ENCODE measurements around the gene WDR33. TPM values are rescaled to one million over a fixed set of nuclear protein-coding genes. Genes with fewer than 3 reads are reported as not detected.

Gene WDR33
- total RNA-seq, 3 donors from 2014 or later = 43.3 to 57.1 (median 43.4) TPM

- no peak overlapping the region for H3K4me3 ChIP-seq
- DNase-seq (no peak), ATAC-seq (no peak)
- no peaks in the 10 kb centered on the region for H3K9me3 ChIP-seq
- H3K4me1 ChIP-seq (ENCODE audit: low read depth) = peaks cover 6% of the 10 kb centered on the region
- H3K36me3 ChIP-seq (ENCODE audit: low read depth) = no peaks in the 10 kb centered on the region
- intact Hi-C loops (cut with DNase I, micrococcal nuclease) = no loop called here
- TF ChIP-seq, protein P1, sequence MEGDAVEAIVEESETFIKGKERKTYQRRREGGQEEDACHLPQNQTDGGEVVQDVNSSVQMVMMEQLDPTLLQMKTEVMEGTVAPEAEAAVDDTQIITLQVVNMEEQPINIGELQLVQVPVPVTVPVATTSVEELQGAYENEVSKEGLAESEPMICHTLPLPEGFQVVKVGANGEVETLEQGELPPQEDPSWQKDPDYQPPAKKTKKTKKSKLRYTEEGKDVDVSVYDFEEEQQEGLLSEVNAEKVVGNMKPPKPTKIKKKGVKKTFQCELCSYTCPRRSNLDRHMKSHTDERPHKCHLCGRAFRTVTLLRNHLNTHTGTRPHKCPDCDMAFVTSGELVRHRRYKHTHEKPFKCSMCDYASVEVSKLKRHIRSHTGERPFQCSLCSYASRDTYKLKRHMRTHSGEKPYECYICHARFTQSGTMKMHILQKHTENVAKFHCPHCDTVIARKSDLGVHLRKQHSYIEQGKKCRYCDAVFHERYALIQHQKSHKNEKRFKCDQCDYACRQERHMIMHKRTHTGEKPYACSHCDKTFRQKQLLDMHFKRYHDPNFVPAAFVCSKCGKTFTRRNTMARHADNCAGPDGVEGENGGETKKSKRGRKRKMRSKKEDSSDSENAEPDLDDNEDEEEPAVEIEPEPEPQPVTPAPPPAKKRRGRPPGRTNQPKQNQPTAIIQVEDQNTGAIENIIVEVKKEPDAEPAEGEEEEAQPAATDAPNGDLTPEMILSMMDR (IDR thresholded peaks at IDR 0.05) = no peak
These were observed 139.2 kb downstream of the WDR33 start for GRCh38 chr2:127671557-127672302.

DNA sequence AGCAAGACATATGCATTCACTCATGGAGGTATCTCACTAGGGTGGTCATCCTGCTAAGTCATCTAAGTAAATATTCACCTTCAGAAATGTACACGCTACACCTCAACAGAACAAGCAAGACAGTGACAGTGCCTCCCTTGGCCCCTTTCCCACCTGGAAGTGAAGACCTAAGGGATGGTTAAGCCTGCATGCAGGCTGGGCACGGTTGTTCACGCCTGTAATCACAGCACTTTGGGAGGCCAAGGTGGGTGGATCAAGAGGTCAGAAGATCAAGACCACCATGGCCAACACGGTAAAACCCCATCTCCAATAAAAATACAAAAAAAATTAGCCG lies 140.0 kb downstream of the WDR33 start:
- intact Hi-C loops (cut with DNase I, micrococcal nuclease) = no loop called here
- Histone ChIP-seq H3K9me3 (no peaks in the 10 kb centered on the region), H3K36me3 (ENCODE audit: low read depth) (no peaks in the 10 kb centered on the region), H3K4me3 (no peak overlapping the region), H3K4me1 (ENCODE audit: low read depth) (peaks cover 8% of the 10 kb centered on the region)
- TF ChIP-seq, protein P1 (IDR thresholded peaks at IDR 0.05) = no peak
- DNase-seq (no peak), ATAC-seq (no peak)

DNA sequence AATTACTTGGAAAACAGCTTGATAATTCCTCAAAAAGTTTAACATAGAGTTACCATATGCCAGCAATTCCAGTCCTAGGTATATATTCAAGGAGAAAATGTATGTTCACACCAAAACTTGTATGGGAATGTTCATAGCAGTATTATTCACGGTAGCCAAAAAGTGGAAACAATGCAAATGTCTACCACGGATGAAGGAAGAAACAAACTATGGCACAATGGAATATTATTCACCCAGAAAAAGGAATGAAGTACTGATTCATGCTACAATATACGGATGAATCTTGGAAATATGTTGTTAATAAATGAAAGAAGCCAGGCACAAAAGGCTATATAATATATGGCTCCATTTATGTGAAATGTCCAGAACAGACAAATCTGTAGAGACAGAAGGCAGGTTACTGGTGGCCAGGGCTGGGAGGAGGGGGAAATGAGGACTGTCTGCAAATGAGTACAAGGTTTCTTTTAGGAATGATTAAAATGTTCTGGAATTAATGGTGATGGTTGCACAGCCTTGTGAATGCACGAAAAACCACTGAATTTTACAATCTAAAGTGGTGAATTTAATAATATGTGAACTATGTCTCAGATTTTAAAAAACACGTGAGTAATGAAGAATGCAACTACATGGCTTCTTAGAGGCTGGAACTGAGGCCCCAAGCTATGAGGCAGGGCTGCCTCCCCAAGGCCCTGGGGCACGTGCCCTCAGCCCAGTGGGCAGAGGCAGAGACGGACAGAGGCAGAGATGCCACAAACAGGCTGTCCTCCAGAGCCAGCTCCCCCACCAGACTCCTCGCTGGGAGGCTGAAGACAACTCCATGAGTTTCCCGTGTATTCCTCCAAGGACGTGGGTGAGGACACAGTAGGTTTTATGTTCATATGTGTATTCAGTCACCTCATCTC lies 140.7 kb downstream of the WDR33 start:
- Histone ChIP-seq H3K4me1 (ENCODE audit: low read depth) (peaks cover 3% of the 10 kb centered on the region), H3K4me3 (no peak overlapping the region), H3K36me3 (ENCODE audit: low read depth) (no peaks in the 10 kb centered on the region), H3K9me3 (no peaks in the 10 kb centered on the region)
- TF ChIP-seq, protein P1 (IDR thresholded peaks at IDR 0.05) = no peak
- DNase-seq = no peak
- ATAC-seq = no peak
- intact Hi-C loops (cut with DNase I, micrococcal nuclease) = no loop called here

- intact Hi-C loops (cut with DNase I, micrococcal nuclease) = no loop called here
- Histone ChIP-seq H3K9me3 (no peaks in the 10 kb centered on the region), H3K4me3 (no peak overlapping the region), H3K4me1 (ENCODE audit: low read depth) (peaks cover 4% of the 10 kb centered on the region), H3K36me3 (ENCODE audit: low read depth) (no peaks in the 10 kb centered on the region)
- DNase-seq = no peak
- ATAC-seq = no peak
- TF ChIP-seq, protein P1 (IDR thresholded peaks at IDR 0.05) = no peak
These were observed 141.9 kb downstream of the WDR33 start for GRCh38 chr2:127669056-127669455.

DNA sequence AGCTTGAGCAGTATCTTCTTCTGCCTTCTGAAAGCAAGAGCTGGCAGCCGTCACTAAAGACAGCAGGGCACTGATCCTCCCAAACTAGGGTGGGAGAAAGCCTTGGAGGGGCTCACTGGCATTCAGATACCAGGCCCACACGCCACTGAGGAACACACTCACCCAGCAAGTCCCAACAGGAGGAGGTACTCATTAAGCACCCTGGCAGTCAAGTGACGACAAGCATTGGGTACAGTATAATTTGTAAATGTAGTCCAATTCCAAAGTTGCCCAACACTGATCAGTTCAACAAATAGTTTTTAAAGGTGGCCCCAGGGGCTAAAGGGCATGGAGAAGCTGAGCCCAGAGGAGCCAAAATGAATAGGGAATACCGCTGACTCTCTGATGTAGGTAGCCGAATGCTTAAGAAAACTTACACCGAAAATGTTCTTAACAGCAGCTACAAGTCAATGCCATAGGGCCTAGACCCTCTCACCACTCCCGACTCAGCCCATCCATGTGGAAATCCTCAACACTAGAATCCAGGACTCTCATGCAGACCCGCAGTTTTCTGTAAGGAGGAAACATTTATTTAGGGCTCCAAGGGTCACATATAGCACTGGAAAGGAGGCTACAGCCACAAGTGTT lies 145.6 kb downstream of the WDR33 start:
- H3K9me3 ChIP-seq = no peaks in the 10 kb centered on the region
- H3K36me3 ChIP-seq (ENCODE audit: low read depth) = no peaks in the 10 kb centered on the region
- intact Hi-C loops (cut with DNase I, micrococcal nuclease) = no loop called here
- ATAC-seq (no peak), DNase-seq (no peak)
- no peak overlapping the region for H3K4me3 ChIP-seq
- H3K4me1 ChIP-seq (ENCODE audit: low read depth) = peaks cover 4% of the 10 kb centered on the region
- TF ChIP-seq, protein P1 (IDR thresholded peaks at IDR 0.05) = no peak
